A549 (cell line): ENCODE results near the gene CRYBG3. TPM values are rescaled to one million over a fixed set of nuclear protein-coding genes. Genes with fewer than 3 reads are reported as not detected.

ENCODE experiments used
- ATAC-seq, 2 experiments: fragments of 200-7000 bp in 1 of 2; fragments of >200 bp in 1 of 2; cut with Nextera tagmentation in 1 of 2; cut with Tn5 transposase in 1 of 2; 3 replicates each; pipeline versions ENCODE4 v1.8.0 to v1.9.1; 2018 to 2020; ENCODE audit warnings: mild to moderate bottlenecking in 1 of 2, moderate library complexity in 1 of 2
- CTCF ChIA-PET: fragments of 300-600 bp; sonication (Branson Sonifier 250); formaldehyde crosslinking; extraction: SDS; loops from one replicate; lab custom pipeline; 2021; ENCODE audit warnings: antibody characterized with exemption, inconsistent platforms; lab: Yijun Ruan, JAX
- POLR2A ChIA-PET: fragments of 350-600 bp; formaldehyde crosslinking; extraction: SDS; loops from one replicate; lab custom pipeline; 2021; ENCODE audit warnings: antibody characterized with exemption, inconsistent platforms; lab: Yijun Ruan, JAX
- DNase-seq, 2 experiments: peaks; one replicate each; pipeline versions ENCODE4 v3.0.0 to v3.0.0-alpha.2; 2011 to 2016; ENCODE audit warnings: low read depth in 1 of 2, low spot score in 1 of 2
- FAIRE-seq: peaks from 2 replicates; lab custom pipeline; 2011; peaks lifted over from hg19 to GRCh38; lab: Jason Lieb, UNC
- H3K27ac ChIP-seq, 2 experiments: fragments of >200 bp; sonication (Bioruptor Twin); formaldehyde crosslinking; 3 replicates each; pipeline ENCODE4 v1.5.1; 2016 to 2017
- H3K4me1 ChIP-seq: fragments of >200 bp; sonication (Bioruptor Twin); formaldehyde crosslinking; 3 replicates; pipeline ENCODE4 v1.6.1; 2016
- H3K4me2 ChIP-seq: fragments of >200 bp; sonication (Bioruptor Twin); formaldehyde crosslinking; 3 replicates; pipeline ENCODE4 v1.6.1; 2016
- H3K4me3 ChIP-seq: fragments of >200 bp; sonication (Bioruptor Twin); formaldehyde crosslinking; 3 replicates; pipeline ENCODE4 v1.5.1; 2016
- H3K9me3 ChIP-seq: fragments of >200 bp; sonication (Bioruptor Twin); formaldehyde crosslinking; 3 replicates; pipeline ENCODE4 v1.6.1; 2016
- CBX2 ChIP-seq: fragments of 200-600 bp; sonication (generic); IDR thresholded peaks from 2 replicates; pipeline ENCODE4 v1.6.1; 2016; ENCODE audit warnings: low read depth, mild to moderate bottlenecking, borderline replicate concordance
- CHD2 ChIP-seq: fragments of 150-350 bp; IDR thresholded peaks from 2 replicates; pipeline ENCODE4 v1.6.1; 2014; ENCODE audit warnings: low read length; ENCODE audit not compliant: partially characterized antibody
- EP300 ChIP-seq, 2 experiments: fragments of >200 bp; sonication (Bioruptor Twin); formaldehyde crosslinking; IDR thresholded peaks; 2 replicates in 1 of 2; 3 replicates in 1 of 2; pipeline ENCODE4 v1.6.1; 2016 to 2017
- FOXS1 ChIP-seq: fragments of 250-450 bp; sonication (Bioruptor Pico); IDR thresholded peaks from 2 replicates; pipeline ENCODE4 v1.5.0; 2020; ENCODE audit warnings: mild to moderate bottlenecking, moderate library complexity
- HDAC2 ChIP-seq: fragments of 200-600 bp; sonication (generic); IDR thresholded peaks from 2 replicates; pipeline ENCODE4 v1.6.1; 2016
- JUN ChIP-seq, 2 experiments: fragments of >200 bp; sonication (Bioruptor Twin); formaldehyde crosslinking; IDR thresholded peaks; 2 replicates in 1 of 2; 3 replicates in 1 of 2; pipeline ENCODE4 v1.6.1; 2016 to 2017
- MAZ ChIP-seq: fragments of 150-350 bp; IDR thresholded peaks from 2 replicates; pipeline ENCODE4 v1.6.1; 2014; ENCODE audit warnings: antibody characterized with exemption, low read depth, low read length, borderline replicate concordance
- NPAS2 ChIP-seq: fragments of 250-450 bp; sonication (Bioruptor Pico); IDR thresholded peaks from 2 replicates; pipeline ENCODE4 v1.8.0; 2022; ENCODE audit warnings: mild to moderate bottlenecking, moderate library complexity, borderline replicate concordance
- NR3C1 ChIP-seq: fragments of >200 bp; sonication (Bioruptor Twin); formaldehyde crosslinking; IDR thresholded peaks from 3 replicates; pipeline ENCODE4 v1.6.1; 2017
- RAD21 ChIP-seq, 2 experiments: fragments of >200 bp in 1 of 2; sonication (Bioruptor Twin) in 1 of 2; formaldehyde crosslinking in 1 of 2; IDR thresholded peaks in 1 of 2; conservative IDR thresholded peaks in 1 of 2; 2 replicates in 1 of 2; 3 replicates in 1 of 2; pipeline ENCODE4 v1.6.1; 2012 to 2018; ENCODE audit warnings: inconsistent platforms in 1 of 2
- SMC3 ChIP-seq: fragments of >200 bp; sonication (Bioruptor Twin); formaldehyde crosslinking; IDR thresholded peaks from 3 replicates; pipeline ENCODE4 v1.6.1; 2018; ENCODE audit warnings: inconsistent platforms
- SREBF2 ChIP-seq: fragments of 450-650 bp; IDR thresholded peaks from 2 replicates; pipeline ENCODE4 v1.6.1; 2014; ENCODE audit warnings: mild to moderate bottlenecking, moderate library complexity
- ZNF302 ChIP-seq: fragments of 250-450 bp; sonication (Bioruptor Pico); IDR thresholded peaks from 2 replicates; pipeline ENCODE4 v1.9.0; 2021; ENCODE audit warnings: inconsistent platforms, mild to moderate bottlenecking, moderate library complexity
- WGBS: methylation state at CpG from one replicate; pipeline ENCODE4 v1.1.6; 2017; ENCODE audit errors: missing lambda C conversion rate; 5-methylcytosine and 5-hydroxymethylcytosine counted together
- polyA plus RNA-seq, 4 experiments: library from polyadenylated mRNA; depleted of rRNA in 3 of 4; stranded (reverse); fragments of >200 nt; fragmentation: RNase III in 1 of 4; extraction: RNeasy Plus Mini Kit Qiagen cat#74134 plus additional on column Dnase treatment in 1 of 4; gene quantifications; 2 replicates in 3 of 4; 3 replicates in 1 of 4; pipeline ENCODE4 v1.2.3, GENCODE V29; 2011 to 2017
- TF ChIP-seq, protein P1 (sequence below): fragments of 450-650 bp; IDR thresholded peaks from 2 replicates; pipeline ENCODE4 v1.6.1; 2014; ENCODE audit warnings: antibody characterized with exemption
- TF ChIP-seq, protein P2 (sequence below): fragments of 200-600 bp; sonication (generic); IDR thresholded peaks from 2 replicates; pipeline ENCODE4 v1.6.1; 2016; ENCODE audit warnings: antibody characterized with exemption, mild to moderate bottlenecking, moderate library complexity
- TF ChIP-seq, protein P3 (sequence below): fragments of >200 bp; sonication (Bioruptor Twin); formaldehyde crosslinking; IDR thresholded peaks from 3 replicates; pipeline ENCODE4 v1.6.1; 2016
- TF ChIP-seq, protein P4 (sequence below): fragments of >200 bp; sonication (Bioruptor Twin); formaldehyde crosslinking; IDR thresholded peaks from 2 replicates; pipeline ENCODE4 v1.6.1; 2016
- TF ChIP-seq, protein P5 (sequence below): fragments of 250-450 bp; sonication (Bioruptor Pico); IDR thresholded peaks from 2 replicates; pipeline ENCODE4 v1.5.0; 2020; ENCODE audit warnings: low read depth, mild to moderate bottlenecking, moderate library complexity

The CRYBG3 gene
- polyA plus RNA-seq, 2 of the 4 experiments (the other 2 are of a cell fraction), result 3.6 to 8.7 TPM

DNA sequence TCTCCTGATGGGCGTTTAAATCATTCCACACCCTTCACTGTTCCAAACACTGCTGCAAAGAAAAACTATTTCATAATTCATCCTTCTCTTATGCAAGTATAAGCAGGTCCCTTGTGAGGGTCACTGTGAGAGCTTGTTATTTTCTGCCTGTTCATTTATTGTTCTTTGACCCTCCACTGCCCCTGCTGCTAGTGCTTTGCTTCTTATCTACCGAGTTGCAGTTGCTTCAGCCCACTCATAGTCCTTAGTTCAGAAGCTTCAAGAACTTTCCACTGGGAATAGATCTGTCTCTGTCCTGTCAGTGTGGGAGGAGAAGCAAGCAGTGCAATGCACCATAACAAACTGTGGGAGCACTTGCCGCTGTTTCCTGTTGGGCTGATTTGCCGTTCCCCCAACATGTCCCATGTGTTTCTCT is 110.6 kb downstream of the CRYBG3 start:
- ChIA-PET POLR2A (no interaction called here), CTCF (no interaction called here)
- FAIRE-seq (no peak), ATAC-seq (no peak), DNase-seq (no peak)
- H3K4me2 ChIP-seq, result no peak overlapping the region
- no peak overlapping the region for H3K27ac ChIP-seq
- no peak overlapping the region for H3K4me3 ChIP-seq
- 80% methylated on average over 4 of the region's 4 CpGs for WGBS
- H3K4me1 ChIP-seq, result no peaks in the 10 kb centered on the region
- TF ChIP-seq SMC3 (no peak), MAZ (no peak), RAD21 (conservative IDR thresholded peaks at IDR 0.05 in 1 of 2, IDR thresholded peaks at IDR 0.05 in 1 of 2) (no peak), EP300 (IDR thresholded peaks at IDR 0.05) (no peak), NPAS2 (CRISPR knock-in tag) (no peak), JUN (IDR thresholded peaks at IDR 0.05) (no peak), HDAC2 (no peak), CHD2 (no peak), SREBF2 (no peak), FOXS1 (no peak)
- TF ChIP-seq, protein P1, sequence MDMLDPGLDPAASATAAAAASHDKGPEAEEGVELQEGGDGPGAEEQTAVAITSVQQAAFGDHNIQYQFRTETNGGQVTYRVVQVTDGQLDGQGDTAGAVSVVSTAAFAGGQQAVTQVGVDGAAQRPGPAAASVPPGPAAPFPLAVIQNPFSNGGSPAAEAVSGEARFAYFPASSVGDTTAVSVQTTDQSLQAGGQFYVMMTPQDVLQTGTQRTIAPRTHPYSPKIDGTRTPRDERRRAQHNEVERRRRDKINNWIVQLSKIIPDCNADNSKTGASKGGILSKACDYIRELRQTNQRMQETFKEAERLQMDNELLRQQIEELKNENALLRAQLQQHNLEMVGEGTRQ, result no peak
- TF ChIP-seq, protein P2, sequence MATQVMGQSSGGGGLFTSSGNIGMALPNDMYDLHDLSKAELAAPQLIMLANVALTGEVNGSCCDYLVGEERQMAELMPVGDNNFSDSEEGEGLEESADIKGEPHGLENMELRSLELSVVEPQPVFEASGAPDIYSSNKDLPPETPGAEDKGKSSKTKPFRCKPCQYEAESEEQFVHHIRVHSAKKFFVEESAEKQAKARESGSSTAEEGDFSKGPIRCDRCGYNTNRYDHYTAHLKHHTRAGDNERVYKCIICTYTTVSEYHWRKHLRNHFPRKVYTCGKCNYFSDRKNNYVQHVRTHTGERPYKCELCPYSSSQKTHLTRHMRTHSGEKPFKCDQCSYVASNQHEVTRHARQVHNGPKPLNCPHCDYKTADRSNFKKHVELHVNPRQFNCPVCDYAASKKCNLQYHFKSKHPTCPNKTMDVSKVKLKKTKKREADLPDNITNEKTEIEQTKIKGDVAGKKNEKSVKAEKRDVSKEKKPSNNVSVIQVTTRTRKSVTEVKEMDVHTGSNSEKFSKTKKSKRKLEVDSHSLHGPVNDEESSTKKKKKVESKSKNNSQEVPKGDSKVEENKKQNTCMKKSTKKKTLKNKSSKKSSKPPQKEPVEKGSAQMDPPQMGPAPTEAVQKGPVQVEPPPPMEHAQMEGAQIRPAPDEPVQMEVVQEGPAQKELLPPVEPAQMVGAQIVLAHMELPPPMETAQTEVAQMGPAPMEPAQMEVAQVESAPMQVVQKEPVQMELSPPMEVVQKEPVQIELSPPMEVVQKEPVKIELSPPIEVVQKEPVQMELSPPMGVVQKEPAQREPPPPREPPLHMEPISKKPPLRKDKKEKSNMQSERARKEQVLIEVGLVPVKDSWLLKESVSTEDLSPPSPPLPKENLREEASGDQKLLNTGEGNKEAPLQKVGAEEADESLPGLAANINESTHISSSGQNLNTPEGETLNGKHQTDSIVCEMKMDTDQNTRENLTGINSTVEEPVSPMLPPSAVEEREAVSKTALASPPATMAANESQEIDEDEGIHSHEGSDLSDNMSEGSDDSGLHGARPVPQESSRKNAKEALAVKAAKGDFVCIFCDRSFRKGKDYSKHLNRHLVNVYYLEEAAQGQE, result no peak
- TF ChIP-seq, protein P3, sequence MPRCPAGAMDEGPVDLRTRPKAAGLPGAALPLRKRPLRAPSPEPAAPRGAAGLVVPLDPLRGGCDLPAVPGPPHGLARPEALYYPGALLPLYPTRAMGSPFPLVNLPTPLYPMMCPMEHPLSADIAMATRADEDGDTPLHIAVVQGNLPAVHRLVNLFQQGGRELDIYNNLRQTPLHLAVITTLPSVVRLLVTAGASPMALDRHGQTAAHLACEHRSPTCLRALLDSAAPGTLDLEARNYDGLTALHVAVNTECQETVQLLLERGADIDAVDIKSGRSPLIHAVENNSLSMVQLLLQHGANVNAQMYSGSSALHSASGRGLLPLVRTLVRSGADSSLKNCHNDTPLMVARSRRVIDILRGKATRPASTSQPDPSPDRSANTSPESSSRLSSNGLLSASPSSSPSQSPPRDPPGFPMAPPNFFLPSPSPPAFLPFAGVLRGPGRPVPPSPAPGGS, result no peak
- no peaks in the 10 kb centered on the region for H3K9me3 ChIP-seq

DNA sequence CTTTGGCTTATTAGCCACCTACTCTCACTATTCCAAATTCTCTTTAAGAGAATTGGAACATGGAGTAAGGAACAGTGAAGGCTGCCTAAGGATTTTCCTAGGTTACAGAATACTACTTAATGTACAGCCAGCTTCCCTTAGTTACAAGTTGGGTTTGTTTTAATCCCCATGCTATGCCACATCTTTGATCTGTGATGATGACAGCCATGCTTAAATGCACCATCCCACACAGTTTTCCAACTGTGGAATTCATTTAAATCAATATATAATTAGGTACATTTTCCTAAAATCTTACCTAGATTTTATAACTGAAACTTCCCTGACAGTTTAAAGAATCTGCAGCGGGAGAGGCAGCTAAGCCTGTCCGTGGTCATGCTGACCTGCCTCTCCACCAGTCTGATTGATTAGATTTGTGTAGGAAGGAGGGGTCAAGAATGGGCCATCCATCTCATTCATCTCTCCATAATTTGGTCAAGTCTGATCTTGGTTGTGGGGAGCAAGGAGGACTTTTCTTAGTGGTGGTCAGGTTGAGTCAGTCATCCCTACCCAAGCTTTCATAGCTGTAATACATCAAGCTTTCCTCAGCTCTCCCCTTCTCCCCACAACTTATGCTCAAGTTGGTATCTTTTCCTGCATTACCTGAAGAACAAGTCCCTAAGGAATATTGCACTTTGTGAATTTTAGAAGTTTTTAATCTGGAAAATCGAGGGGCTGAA is 113.3 kb downstream of the CRYBG3 start:
- ChIA-PET POLR2A (no interaction called here), CTCF (interaction anchor here (0.7 to 2.0 kb wide), 3 partner anchors 10 to 142 kb away, joined by 3 to 5 read pairs (median 3); no protein-coding TSS in a partner anchor)
- Histone ChIP-seq H3K9me3 (no peaks in the 10 kb centered on the region), H3K4me2 (no peak overlapping the region), H3K4me1 (no peaks in the 10 kb centered on the region), H3K27ac (no peak overlapping the region), H3K4me3 (no peak overlapping the region)
- FAIRE-seq, result no peak
- no peak for DNase-seq
- TF ChIP-seq, protein P4, sequence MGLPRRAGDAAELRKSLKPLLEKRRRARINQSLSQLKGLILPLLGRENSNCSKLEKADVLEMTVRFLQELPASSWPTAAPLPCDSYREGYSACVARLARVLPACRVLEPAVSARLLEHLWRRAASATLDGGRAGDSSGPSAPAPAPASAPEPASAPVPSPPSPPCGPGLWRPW, result no peak
- no peak for ATAC-seq
- 87% methylated on average over 3 of the region's 3 CpGs for WGBS

DNA sequence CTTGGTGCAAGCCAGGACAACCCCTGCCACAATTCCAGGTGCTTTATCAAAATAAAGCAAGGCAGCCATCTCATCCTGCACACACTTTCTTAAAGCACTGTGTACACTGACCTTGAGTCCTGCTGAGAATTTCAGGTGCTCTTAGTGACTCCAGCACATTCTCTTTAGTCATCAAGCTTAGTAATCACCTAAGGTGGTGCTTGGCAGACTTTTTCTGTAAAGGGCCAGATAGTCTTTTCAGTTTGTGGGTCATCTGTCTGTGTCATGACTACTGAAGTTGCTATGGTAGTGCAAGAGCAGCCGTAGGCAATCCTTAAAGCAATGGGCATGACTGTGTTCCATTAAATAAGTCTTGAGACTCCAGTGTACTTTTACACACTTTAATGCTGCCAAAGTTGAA is 114.0 kb downstream of the CRYBG3 start:
- no peaks in the 10 kb centered on the region for H3K4me1 ChIP-seq
- H3K4me2 ChIP-seq, result no peak overlapping the region
- H3K27ac ChIP-seq, result no peak overlapping the region
- DNase-seq (no peak), ATAC-seq (0 out of 6 replicates have a peak, but pooled peaks of 1 of the 2 experiments have one; percentile 15), FAIRE-seq (no peak)
- no peak overlapping the region for H3K4me3 ChIP-seq
- no peaks in the 10 kb centered on the region for H3K9me3 ChIP-seq
- ChIA-PET CTCF (interaction anchor here (0.7 to 2.0 kb wide), 2 partner anchors 11 to 143 kb away, joined by 3 to 5 read pairs; no protein-coding TSS in a partner anchor), POLR2A (no interaction called here)
- TF ChIP-seq, protein P5, sequence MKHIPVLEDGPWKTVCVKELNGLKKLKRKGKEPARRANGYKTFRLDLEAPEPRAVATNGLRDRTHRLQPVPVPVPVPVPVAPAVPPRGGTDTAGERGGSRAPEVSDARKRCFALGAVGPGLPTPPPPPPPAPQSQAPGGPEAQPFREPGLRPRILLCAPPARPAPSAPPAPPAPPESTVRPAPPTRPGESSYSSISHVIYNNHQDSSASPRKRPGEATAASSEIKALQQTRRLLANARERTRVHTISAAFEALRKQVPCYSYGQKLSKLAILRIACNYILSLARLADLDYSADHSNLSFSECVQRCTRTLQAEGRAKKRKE (CRISPR knock-in tag), result no peak
- TF ChIP-seq, protein P2, result no peak
- TF ChIP-seq SREBF2 (no peak), NR3C1 (no peak), ZNF302 (CRISPR knock-in tag) (no peak), CBX2 (no peak)
- 94% methylated on average over 1 of the region's 1 CpG for WGBS
